HG03342 (cell line): Measurements from ENCODE around the gene RAB32.
"Not testable (repeated sequence)": the region's sequence is repeated elsewhere in the genome, so short reads cannot be mapped to it uniquely, and the experiment has no call there.

Experiments used
- ATAC-seq: cut with Tn5 transposase; IDR thresholded peaks from one replicate; pipeline ENCODE4 v1.9.1; 2021; ENCODE audit warnings: mild to moderate bottlenecking, moderate library complexity; ENCODE audit not compliant: unreplicated experiment

Gene RAB32

GRCh38 chr6:146543211-146543939 is at the start of gene RAB32:
RAB32 (plus strand) TSS chr6:146543833; CDS start chr6:146543872, 39 bp downstream.
- ATAC-seq = peak; percentile 60

GRCh38 chr6:146498309-146498708 is 45.3 kb upstream of the RAB32 start:
- no peak for ATAC-seq

- no peak for ATAC-seq
Measured at GRCh38 chr6:146503096-146503495, 40.5 kb upstream of the RAB32 start.

DNA sequence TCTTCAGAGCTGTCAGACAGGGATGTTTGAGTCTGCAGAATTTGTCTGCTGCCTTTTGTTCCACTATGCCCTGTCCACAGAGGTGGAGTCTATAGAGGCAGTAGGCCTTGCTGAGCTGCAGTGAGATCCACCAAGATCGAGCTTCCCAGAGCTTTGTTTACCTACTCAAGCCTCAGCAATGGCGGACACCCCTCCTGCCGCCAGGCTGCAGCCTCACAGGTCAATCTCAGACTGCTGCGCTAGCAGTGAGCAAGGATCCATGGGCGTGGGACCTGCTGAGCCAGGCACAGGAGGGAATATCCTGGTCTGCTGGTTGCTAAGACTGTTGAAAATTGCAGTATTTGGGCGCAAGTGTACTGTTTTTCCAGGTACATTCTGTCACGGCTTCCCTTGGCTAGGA is 28.4 kb upstream of the RAB32 start:
- no peak for ATAC-seq

GRCh38 chr6:146526192-146526591 is 17.4 kb upstream of the RAB32 start:
- ATAC-seq = no peak

DNA sequence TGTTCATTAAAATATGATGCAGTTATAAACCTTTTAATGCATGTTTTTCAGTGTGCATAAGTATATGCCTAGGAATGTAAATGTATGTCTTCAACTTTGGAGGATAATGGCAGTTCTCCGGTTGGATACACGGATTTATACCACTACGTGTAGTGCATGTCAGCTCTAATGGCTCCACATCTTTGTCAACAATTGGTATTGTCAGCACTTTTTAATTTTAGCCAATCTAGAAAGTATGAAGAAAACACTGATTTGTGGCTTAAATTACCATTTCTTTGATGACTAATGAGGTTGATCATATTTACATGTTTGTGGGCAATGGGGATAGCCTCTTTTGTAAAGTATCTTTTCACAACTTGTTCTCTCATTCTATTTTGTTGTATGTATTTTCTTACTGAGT is 10.9 kb upstream of the RAB32 start:
- no peak for ATAC-seq

- no peak for ATAC-seq
Measured at GRCh38 chr6:146542881-146543210, 787 bp upstream of the RAB32 start.

GRCh38 chr6:146543940-146544615 is 445 bp downstream of the RAB32 start:
- peak; percentile 16 for ATAC-seq

GRCh38 chr6:146544616-146545182 is 1.1 kb downstream of the RAB32 start:
- ATAC-seq = no peak

DNA sequence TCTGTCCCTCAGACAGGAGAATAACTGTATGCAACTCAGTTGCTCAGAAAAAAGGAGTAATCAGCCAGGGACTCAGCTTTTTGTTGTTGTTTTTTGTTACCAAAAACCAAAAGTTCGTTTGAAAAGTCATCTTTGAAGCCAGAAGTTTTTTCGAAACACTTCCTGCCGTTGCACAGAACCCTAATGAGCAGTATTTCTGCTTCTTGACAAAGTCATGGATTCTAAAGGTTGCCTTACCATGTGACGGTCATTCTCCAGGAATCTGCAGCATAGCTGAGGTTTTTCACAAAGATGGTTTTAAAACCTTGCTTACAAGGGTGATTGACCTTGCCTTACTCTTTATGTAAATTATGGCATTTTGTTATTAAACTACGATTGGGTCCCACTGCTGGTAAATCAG is 1.9 kb downstream of the RAB32 start:
- ATAC-seq = no peak

DNA sequence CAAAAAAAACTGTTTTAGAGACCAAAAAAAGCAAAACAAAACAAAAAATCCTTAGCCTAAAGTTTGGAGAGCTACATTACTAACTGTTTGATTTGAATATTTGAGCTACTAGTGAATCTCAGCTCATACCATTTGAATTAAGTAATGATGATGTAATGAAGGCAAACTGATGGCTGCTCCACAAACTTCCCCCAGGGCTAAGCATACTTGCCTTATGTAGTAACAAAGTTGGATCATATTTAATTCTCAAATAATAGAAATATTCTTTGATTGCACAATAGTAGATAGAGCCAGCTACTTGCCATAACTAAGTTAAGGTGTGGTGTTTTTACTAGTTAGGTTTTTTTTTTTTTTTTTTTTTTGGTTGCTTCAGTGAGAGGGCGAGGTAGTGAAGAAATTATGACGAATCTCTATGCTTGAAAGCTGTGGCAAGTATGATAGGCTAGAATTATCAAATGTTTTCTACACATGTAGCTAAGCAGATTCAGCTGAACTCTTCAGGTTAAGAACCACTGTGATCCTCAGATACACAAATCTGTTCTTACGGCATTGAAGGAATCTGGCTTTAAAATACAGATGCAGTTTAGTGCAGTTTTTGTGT is 2.9 kb downstream of the RAB32 start:
- ATAC-seq = no peak

- ATAC-seq = no peak
Measured at GRCh38 chr6:146547889-146548288, 4.3 kb downstream of the RAB32 start.

GRCh38 chr6:146548898-146549374 is 5.3 kb downstream of the RAB32 start:
- ATAC-seq = no peak

DNA sequence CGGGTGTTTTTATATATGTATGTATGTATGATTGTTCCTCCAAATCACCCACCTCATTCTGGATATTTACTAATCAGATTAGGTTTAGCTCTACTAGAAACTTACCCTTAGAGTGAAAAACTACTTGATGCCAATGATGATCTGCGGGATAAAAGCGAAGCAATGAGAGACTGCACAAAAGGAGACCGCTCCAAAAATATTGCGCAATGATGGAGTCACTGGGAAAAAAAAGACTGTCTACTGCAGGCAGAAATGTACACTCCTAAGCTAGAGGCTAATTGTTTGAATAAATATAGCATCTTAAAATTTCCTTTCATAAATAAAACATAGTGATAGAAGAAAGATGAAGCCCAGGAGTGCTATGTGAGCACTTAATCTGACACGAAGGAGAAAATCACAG is 7.3 kb downstream of the RAB32 start:
- ATAC-seq = no peak

DNA sequence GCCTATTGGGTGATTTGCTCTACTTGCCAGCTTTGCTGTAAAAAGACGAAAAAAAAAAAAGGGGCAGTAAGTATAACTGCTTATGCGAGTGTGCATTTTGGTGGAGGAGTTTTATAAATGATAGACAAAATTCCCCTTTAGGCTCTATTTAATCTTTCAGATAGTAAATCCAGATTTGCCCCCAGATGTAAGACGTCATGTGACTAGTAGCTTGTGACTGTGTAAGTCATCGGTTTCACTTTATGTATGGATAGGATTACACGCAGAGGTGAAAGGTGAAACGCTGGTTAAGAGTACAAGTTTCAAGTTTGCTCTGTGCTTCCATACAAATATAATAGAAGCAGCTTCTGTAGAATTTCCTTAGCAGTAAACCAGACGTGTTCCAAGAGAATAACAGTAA is 7.9 kb downstream of the RAB32 start:
- no peak for ATAC-seq

- no peak for ATAC-seq
Measured at GRCh38 chr6:146553377-146554135, 9.9 kb downstream of the RAB32 start.

- no peak for ATAC-seq
Measured at GRCh38 chr6:146560607-146561006, 17.0 kb downstream of the RAB32 start.

DNA sequence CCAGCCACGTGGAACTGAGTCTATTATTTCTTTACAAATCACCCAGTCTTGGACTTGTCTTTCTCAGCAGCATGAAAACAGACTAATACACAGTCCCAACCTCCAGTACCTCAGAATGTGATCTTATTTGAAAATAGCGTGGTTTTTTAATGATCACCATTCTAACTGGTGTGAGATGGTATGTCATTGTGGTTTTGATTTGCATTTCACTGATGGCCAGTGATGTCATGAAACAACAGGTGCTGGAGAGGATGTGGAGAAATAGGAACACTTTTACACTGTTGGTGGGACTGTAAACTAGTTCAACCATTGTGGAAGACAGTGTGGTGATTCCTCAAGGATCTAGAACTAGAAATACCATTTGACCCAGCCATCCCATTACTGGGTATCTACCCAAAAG is 23.0 kb downstream of the RAB32 start:
- not testable (repeated sequence) for ATAC-seq

GRCh38 chr6:146568619-146569018 is 25.0 kb downstream of the RAB32 start:
- ATAC-seq = not testable (repeated sequence)

DNA sequence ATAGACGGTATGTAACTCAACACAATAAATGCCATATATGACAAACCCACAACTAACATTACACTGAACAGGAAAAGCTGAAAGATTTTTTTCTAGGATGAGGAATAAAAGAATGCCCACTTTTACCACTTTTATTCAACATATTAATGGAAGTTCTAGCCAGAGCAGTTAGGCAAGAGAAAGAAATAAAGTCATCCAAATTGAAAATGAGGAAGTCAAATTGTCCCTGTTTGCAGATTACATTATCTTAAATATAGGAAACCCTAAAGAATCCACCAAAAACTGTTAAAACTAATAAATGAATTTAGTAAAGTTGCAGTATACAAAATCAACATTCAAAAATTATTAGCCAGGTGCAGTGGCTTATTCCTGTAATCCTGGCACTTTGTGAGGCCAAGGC is 30.6 kb downstream of the RAB32 start:
- no peak for ATAC-seq

- no peak for ATAC-seq
Measured at GRCh38 chr6:146578054-146578453, 34.4 kb downstream of the RAB32 start.
